Loucy (cell line): ENCODE data around the gene UVSSA.

Source experiments
- H2AFZ ChIP-seq: fragments of 200-600 bp; sonication (generic); 2 replicates; pipeline ENCODE4 v1.6.0; 2016; ENCODE audit warnings: antibody characterized with exemption, mild to moderate bottlenecking, low read length, moderate library complexity
- H3F3A ChIP-seq: fragments of 200-600 bp; 2 replicates; pipeline ENCODE4 v1.6.0; 2016; ENCODE audit warnings: antibody characterized with exemption, low read depth, mild to moderate bottlenecking
- H3K27me3 ChIP-seq: fragments of 200-600 bp; sonication (generic); 2 replicates; pipeline ENCODE4 v1.6.1; 2014; ENCODE audit warnings: low read length, mild to moderate bottlenecking; ENCODE audit not compliant: insufficient read depth, poor library complexity, severe bottlenecking
- H3K36me3 ChIP-seq: fragments of 200-600 bp; sonication (generic); 2 replicates; pipeline ENCODE4 v1.6.1; 2016; ENCODE audit warnings: low read length; ENCODE audit not compliant: insufficient read depth
- H3K4me1 ChIP-seq: fragments of 200-600 bp; sonication (generic); 2 replicates; pipeline ENCODE4 v1.5.1; 2014; ENCODE audit warnings: low read length, mild to moderate bottlenecking; ENCODE audit not compliant: insufficient read depth, poor library complexity, severe bottlenecking
- H3K4me2 ChIP-seq: fragments of 200-600 bp; sonication (generic); 2 replicates; pipeline ENCODE4 v1.6.0; 2014; ENCODE audit warnings: antibody characterized with exemption, low read length, low read depth, mild to moderate bottlenecking; ENCODE audit not compliant: poor library complexity, severe bottlenecking
- H3K4me3 ChIP-seq: fragments of 200-600 bp; sonication (generic); 2 replicates; pipeline ENCODE4 v1.5.1; 2014; ENCODE audit warnings: low read length, mild to moderate bottlenecking, mixed read lengths; ENCODE audit not compliant: poor library complexity, severe bottlenecking
- H3K79me2 ChIP-seq: fragments of 200-600 bp; sonication (generic); 2 replicates; pipeline ENCODE4 v1.6.1; 2014; ENCODE audit warnings: low read length; ENCODE audit not compliant: insufficient read depth
- H3K9ac ChIP-seq: fragments of 200-600 bp; sonication (generic); 2 replicates; pipeline ENCODE4 v1.6.0; 2014; ENCODE audit warnings: mild to moderate bottlenecking, low read depth, low read length, moderate library complexity; ENCODE audit not compliant: poor library complexity, severe bottlenecking
- H3K9me2 ChIP-seq: fragments of 200-600 bp; sonication (generic); replicated peaks from 2 replicates; pipeline ENCODE4 v1.6.1; 2016; ENCODE audit warnings: low read depth, low read length, mixed read lengths
- H3K9me3 ChIP-seq: fragments of 200-600 bp; sonication (generic); 2 replicates; pipeline ENCODE4 v1.6.1; 2014; ENCODE audit warnings: mild to moderate bottlenecking, antibody characterized with exemption, low read length, low read depth; ENCODE audit not compliant: insufficient read depth
- H4K20me1 ChIP-seq: fragments of 200-600 bp; sonication (generic); 2 replicates; pipeline ENCODE4 v1.6.0; 2014; ENCODE audit warnings: antibody characterized with exemption, low read length, mild to moderate bottlenecking; ENCODE audit not compliant: insufficient read depth, poor library complexity, severe bottlenecking
- EZH2phosphoT487 ChIP-seq: fragments of 200-600 bp; IDR thresholded peaks from 2 replicates; pipeline ENCODE4 v1.6.1; 2018; ENCODE audit warnings: antibody characterized with exemption, mild to moderate bottlenecking, moderate library complexity, borderline replicate concordance
- TF ChIP-seq, protein P1 (sequence below): fragments of 200-600 bp; sonication (generic); conservative IDR thresholded peaks from 2 replicates; pipeline ENCODE4 v1.5.1; 2014; ENCODE audit warnings: mild to moderate bottlenecking, antibody characterized with exemption, low read length

Gene UVSSA

DNA sequence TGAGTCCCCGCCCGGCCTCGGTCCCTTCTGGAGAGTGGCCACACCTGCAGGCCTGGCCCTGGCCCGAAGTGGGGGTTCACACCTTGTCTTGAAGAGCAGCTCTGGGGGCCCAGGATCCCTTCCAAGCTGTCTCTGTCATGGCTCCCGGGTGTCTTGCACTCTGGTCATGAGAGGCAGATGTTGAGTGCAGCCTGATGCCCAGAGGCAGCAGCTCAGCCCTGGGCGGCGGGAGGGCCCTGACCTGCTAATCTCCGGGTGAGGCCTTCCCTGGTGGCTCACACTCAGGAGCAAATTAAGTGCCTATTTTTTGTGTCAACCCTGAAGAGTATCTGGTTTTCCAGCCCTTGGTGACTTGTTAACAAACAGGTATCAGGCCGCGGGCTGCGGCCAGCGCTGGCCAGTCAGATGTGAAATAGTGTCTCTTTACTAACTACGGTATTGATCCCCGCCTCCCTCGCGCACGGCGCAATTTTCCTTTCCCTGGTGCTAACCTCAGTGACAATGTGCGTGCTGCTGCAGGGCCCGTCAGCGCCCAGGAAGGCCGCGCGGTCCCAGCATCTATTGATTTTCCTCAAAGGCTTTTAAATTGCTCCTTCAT, 35.0 kb downstream of the UVSSA start:
- no peaks in the 10 kb centered on the region for H3K4me1 ChIP-seq
- no peak overlapping the region for H3K4me3 ChIP-seq
- H3K79me2 ChIP-seq = no peaks in the 10 kb centered on the region
- no peaks in the 10 kb centered on the region for H3K9me2 ChIP-seq
- TF ChIP-seq, protein P1, sequence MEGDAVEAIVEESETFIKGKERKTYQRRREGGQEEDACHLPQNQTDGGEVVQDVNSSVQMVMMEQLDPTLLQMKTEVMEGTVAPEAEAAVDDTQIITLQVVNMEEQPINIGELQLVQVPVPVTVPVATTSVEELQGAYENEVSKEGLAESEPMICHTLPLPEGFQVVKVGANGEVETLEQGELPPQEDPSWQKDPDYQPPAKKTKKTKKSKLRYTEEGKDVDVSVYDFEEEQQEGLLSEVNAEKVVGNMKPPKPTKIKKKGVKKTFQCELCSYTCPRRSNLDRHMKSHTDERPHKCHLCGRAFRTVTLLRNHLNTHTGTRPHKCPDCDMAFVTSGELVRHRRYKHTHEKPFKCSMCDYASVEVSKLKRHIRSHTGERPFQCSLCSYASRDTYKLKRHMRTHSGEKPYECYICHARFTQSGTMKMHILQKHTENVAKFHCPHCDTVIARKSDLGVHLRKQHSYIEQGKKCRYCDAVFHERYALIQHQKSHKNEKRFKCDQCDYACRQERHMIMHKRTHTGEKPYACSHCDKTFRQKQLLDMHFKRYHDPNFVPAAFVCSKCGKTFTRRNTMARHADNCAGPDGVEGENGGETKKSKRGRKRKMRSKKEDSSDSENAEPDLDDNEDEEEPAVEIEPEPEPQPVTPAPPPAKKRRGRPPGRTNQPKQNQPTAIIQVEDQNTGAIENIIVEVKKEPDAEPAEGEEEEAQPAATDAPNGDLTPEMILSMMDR = no peak
- no peak for TF ChIP-seq EZH2phosphoT487
- no peak overlapping the region for H2AFZ ChIP-seq
- no peaks in the 10 kb centered on the region for H3K9me3 ChIP-seq
- H3K36me3 ChIP-seq = no peaks in the 10 kb centered on the region
- no peak overlapping the region for H3K9ac ChIP-seq
- H4K20me1 ChIP-seq = no peaks in the 10 kb centered on the region
- no peak overlapping the region for H3K4me2 ChIP-seq
- no peaks in the 10 kb centered on the region for H3K27me3 ChIP-seq
- H3F3A ChIP-seq = no peaks in the 10 kb centered on the region

GRCh38 chr4:1382776-1383727, 36.0 kb downstream of the UVSSA start:
- Histone ChIP-seq H3K9me2 (no peaks in the 10 kb centered on the region), H3K79me2 (no peaks in the 10 kb centered on the region), H3F3A (no peaks in the 10 kb centered on the region), H3K9ac (no peak overlapping the region), H3K4me2 (no peak overlapping the region), H3K9me3 (no peaks in the 10 kb centered on the region), H4K20me1 (no peaks in the 10 kb centered on the region), H3K27me3 (no peaks in the 10 kb centered on the region), H3K4me1 (no peaks in the 10 kb centered on the region), H3K36me3 (no peaks in the 10 kb centered on the region), H3K4me3 (no peak overlapping the region), H2AFZ (no peak overlapping the region)
- TF ChIP-seq EZH2phosphoT487 = no peak
- TF ChIP-seq, protein P1 = no peak

GRCh38 chr4:1383728-1384591, 37.0 kb downstream of the UVSSA start:
- H3F3A ChIP-seq = no peaks in the 10 kb centered on the region
- H3K9me2 ChIP-seq = no peaks in the 10 kb centered on the region
- H3K4me1 ChIP-seq = no peaks in the 10 kb centered on the region
- no peaks in the 10 kb centered on the region for H3K79me2 ChIP-seq
- TF ChIP-seq EZH2phosphoT487 = no peak
- TF ChIP-seq, protein P1 = no peak
- H4K20me1 ChIP-seq = no peaks in the 10 kb centered on the region
- no peaks in the 10 kb centered on the region for H3K9me3 ChIP-seq
- no peak overlapping the region for H3K9ac ChIP-seq
- no peak overlapping the region for H3K4me3 ChIP-seq
- H3K27me3 ChIP-seq = no peaks in the 10 kb centered on the region
- H3K36me3 ChIP-seq = no peaks in the 10 kb centered on the region
- H3K4me2 ChIP-seq = no peak overlapping the region
- H2AFZ ChIP-seq = no peak overlapping the region
